ENCODE measurements around the gene FASTKD2.

DNA sequence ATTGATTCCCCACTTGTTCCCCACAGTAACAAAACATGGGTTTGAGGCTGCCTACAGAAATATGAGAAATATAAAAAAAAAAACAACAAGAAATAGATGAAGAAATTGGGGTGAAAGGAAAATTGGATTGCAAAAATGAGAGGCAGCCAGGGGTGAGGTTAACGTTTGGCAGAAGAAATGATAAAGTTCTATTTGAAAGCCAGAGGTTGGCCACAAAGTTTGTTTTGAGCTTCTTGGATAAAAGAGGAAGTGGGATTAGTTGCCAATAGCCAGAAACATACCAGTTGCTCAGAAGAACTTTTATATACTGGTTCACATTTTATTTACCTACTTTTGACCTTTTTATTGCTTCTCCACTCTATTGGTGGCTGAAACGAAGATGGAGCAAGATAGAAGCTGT, 67.5 kb downstream of the FASTKD2 start:
- TF ChIP-seq, protein P1, sequence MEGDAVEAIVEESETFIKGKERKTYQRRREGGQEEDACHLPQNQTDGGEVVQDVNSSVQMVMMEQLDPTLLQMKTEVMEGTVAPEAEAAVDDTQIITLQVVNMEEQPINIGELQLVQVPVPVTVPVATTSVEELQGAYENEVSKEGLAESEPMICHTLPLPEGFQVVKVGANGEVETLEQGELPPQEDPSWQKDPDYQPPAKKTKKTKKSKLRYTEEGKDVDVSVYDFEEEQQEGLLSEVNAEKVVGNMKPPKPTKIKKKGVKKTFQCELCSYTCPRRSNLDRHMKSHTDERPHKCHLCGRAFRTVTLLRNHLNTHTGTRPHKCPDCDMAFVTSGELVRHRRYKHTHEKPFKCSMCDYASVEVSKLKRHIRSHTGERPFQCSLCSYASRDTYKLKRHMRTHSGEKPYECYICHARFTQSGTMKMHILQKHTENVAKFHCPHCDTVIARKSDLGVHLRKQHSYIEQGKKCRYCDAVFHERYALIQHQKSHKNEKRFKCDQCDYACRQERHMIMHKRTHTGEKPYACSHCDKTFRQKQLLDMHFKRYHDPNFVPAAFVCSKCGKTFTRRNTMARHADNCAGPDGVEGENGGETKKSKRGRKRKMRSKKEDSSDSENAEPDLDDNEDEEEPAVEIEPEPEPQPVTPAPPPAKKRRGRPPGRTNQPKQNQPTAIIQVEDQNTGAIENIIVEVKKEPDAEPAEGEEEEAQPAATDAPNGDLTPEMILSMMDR (IDR thresholded peaks at IDR 0.05), result no peak
- no peak for TF ChIP-seq POLR2A (IDR thresholded peaks at IDR 0.05)
